HG03095 (cell line): Measurements from ENCODE around the gene SERGEF.

Experiments used
- ATAC-seq: cut with Tn5 transposase; IDR thresholded peaks from one replicate; pipeline ENCODE4 v1.9.1; 2021; ENCODE audit warnings: moderate library complexity; ENCODE audit not compliant: unreplicated experiment

Gene SERGEF

GRCh38 chr11:17821648-17822400 lies 191.0 kb downstream of the SERGEF start:
- no peak for ATAC-seq

- ATAC-seq: no peak
These were observed 196.5 kb downstream of the SERGEF start for GRCh38 chr11:17816232-17816931.

- ATAC-seq: no peak
These were observed 198.3 kb downstream of the SERGEF start for GRCh38 chr11:17814546-17814945.

- ATAC-seq: no peak
These were observed 199.3 kb downstream of the SERGEF start for GRCh38 chr11:17813391-17814059.

- no peak for ATAC-seq
These were observed 200.0 kb downstream of the SERGEF start for GRCh38 chr11:17812865-17813187.

GRCh38 chr11:17812091-17812864 lies 200.6 kb downstream of the SERGEF start:
- no peak for ATAC-seq

GRCh38 chr11:17811352-17811751 lies 201.5 kb downstream of the SERGEF start:
- no peak for ATAC-seq

GRCh38 chr11:17810746-17811145 lies 202.1 kb downstream of the SERGEF start:
- no peak for ATAC-seq

GRCh38 chr11:17810041-17810440 lies 202.8 kb downstream of the SERGEF start:
- ATAC-seq: no peak

- no peak for ATAC-seq
These were observed 205.8 kb downstream of the SERGEF start for GRCh38 chr11:17807034-17807433.

GRCh38 chr11:17805873-17806272 lies 207.0 kb downstream of the SERGEF start:
- no peak for ATAC-seq

GRCh38 chr11:17805043-17805442 lies 207.8 kb downstream of the SERGEF start:
- ATAC-seq: no peak

- no peak for ATAC-seq
These were observed 209.0 kb downstream of the SERGEF start for GRCh38 chr11:17803754-17804334.

- no peak for ATAC-seq
These were observed 210.4 kb downstream of the SERGEF start for GRCh38 chr11:17802491-17802890.

- no peak for ATAC-seq
These were observed 211.7 kb downstream of the SERGEF start for GRCh38 chr11:17801166-17801565.

- ATAC-seq: no peak
These were observed 213.7 kb downstream of the SERGEF start for GRCh38 chr11:17799147-17799546.

- ATAC-seq: no peak
These were observed 214.1 kb downstream of the SERGEF start for GRCh38 chr11:17798716-17799115.

GRCh38 chr11:17798253-17798652 lies 214.6 kb downstream of the SERGEF start:
- no peak for ATAC-seq

GRCh38 chr11:17796154-17796553 lies 216.7 kb downstream of the SERGEF start:
- no peak for ATAC-seq

- ATAC-seq: no peak
These were observed 217.9 kb downstream of the SERGEF start for GRCh38 chr11:17794981-17795380.

GRCh38 chr11:17793642-17794170 lies 219.1 kb downstream of the SERGEF start:
- no peak for ATAC-seq
